Neuronal stem cell (in vitro differentiated cells): Measurements from ENCODE around the gene GADL1.

Experiments used
- DNase-seq: peaks from one replicate; pipeline ENCODE4 v3.0.0-alpha.2; 2013; ENCODE audit warnings: low spot score
- H2AFZ ChIP-seq: one replicate; pipeline ENCODE4 v1.6.1; 2013; ENCODE audit warnings: mild to moderate bottlenecking, low read length, inconsistent platforms
- H2AK5ac ChIP-seq: 2 replicates; pipeline ENCODE4 v1.6.1; 2013; ENCODE audit warnings: low read depth, mild to moderate bottlenecking, inconsistent platforms, low read length, moderate library complexity, mixed read lengths
- H2BK120ac ChIP-seq: 2 replicates; pipeline ENCODE4 v1.6.1; 2013; ENCODE audit warnings: low read depth, mild to moderate bottlenecking, inconsistent platforms, low read length, moderate library complexity, mixed read lengths
- H2BK12ac ChIP-seq: one replicate; pipeline ENCODE4 v1.6.1; 2013; ENCODE audit warnings: low read length, inconsistent platforms
- H2BK15ac ChIP-seq: 2 replicates; pipeline ENCODE4 v1.6.1; 2013; ENCODE audit warnings: mild to moderate bottlenecking, low read length, inconsistent platforms, mixed read lengths
- H2BK5ac ChIP-seq: one replicate; pipeline ENCODE4 v1.6.1; 2013; ENCODE audit warnings: inconsistent platforms, mild to moderate bottlenecking, low read length, moderate library complexity
- H3K14ac ChIP-seq: one replicate; pipeline ENCODE4 v1.6.1; 2013; ENCODE audit warnings: low read length, inconsistent platforms
- H3K18ac ChIP-seq: 2 replicates; pipeline ENCODE4 v1.6.1; 2013; ENCODE audit warnings: low read length, inconsistent platforms
- H3K23ac ChIP-seq: 2 replicates; pipeline ENCODE4 v1.6.1; 2013; ENCODE audit warnings: low read depth, mild to moderate bottlenecking, mixed read lengths, low read length, inconsistent platforms; ENCODE audit not compliant: poor library complexity
- H3K27ac ChIP-seq: replicated peaks from 3 replicates; pipeline ENCODE4 v1.5.1; 2013; ENCODE audit warnings: low read length, inconsistent platforms
- H3K27me3 ChIP-seq, 3 experiments: 2 replicates each; pipeline ENCODE4 v1.6.1; 2013; ENCODE audit warnings: low read length in 3 of 3, mild to moderate bottlenecking in 2 of 3, inconsistent platforms in 1 of 3, low read depth in 1 of 3, mixed read lengths in 1 of 3, moderate library complexity in 1 of 3; ENCODE audit not compliant: control insufficient read depth in 3 of 3, insufficient read depth in 3 of 3
- H3K36me3 ChIP-seq, 2 donors: replicated peaks in 1 of 2; 2 replicates each; pipeline ENCODE4 v1.6.1; 2013; ENCODE audit warnings: low read length in 2 of 2; ENCODE audit not compliant: control insufficient read depth in 2 of 2, insufficient read depth in 2 of 2
- H3K4ac ChIP-seq: 2 replicates; pipeline ENCODE4 v1.6.1; 2013; ENCODE audit warnings: inconsistent platforms, mild to moderate bottlenecking, low read length, moderate library complexity
- H3K4me1 ChIP-seq, 2 donors: 1 replicate in 1 of 2; 2 replicates in 1 of 2; pipeline ENCODE4 v1.6.1; 2013; ENCODE audit warnings: low read length in 2 of 2, low read depth in 1 of 2; ENCODE audit not compliant: control insufficient read depth in 2 of 2, insufficient read depth in 1 of 2
- H3K4me2 ChIP-seq: one replicate; pipeline ENCODE4 v1.6.1; 2013; ENCODE audit warnings: mild to moderate bottlenecking, low read length, inconsistent platforms; ENCODE audit not compliant: insufficient read depth, poor library complexity, severe bottlenecking
- H3K4me3 ChIP-seq, 2 donors: 2 replicates each; pipeline ENCODE4 v1.5.1; 2013; ENCODE audit warnings: low read length in 2 of 2, mild to moderate bottlenecking in 2 of 2, inconsistent platforms in 1 of 2, moderate library complexity in 1 of 2
- H3K79me1 ChIP-seq: one replicate; pipeline ENCODE4 v1.6.1; 2013; ENCODE audit warnings: low read depth, mild to moderate bottlenecking, inconsistent platforms, low read length, moderate library complexity
- H3K9ac ChIP-seq: one replicate; pipeline ENCODE4 v1.6.1; 2013; ENCODE audit warnings: mild to moderate bottlenecking, low read depth, low read length, inconsistent platforms; ENCODE audit not compliant: poor library complexity
- H3K9me3 ChIP-seq, 2 donors: replicated peaks in 1 of 2; 2 replicates each; pipeline versions ENCODE3 to v1.6.1; 2013; ENCODE audit warnings: low read length in 2 of 2, mild to moderate bottlenecking in 2 of 2, inconsistent platforms in 1 of 2, low read depth in 1 of 2, mixed read lengths in 1 of 2, moderate library complexity in 1 of 2; ENCODE audit not compliant: control insufficient read depth in 2 of 2, insufficient read depth in 1 of 2
- H4K8ac ChIP-seq: one replicate; pipeline ENCODE4 v1.6.1; 2013; ENCODE audit warnings: low read depth, mild to moderate bottlenecking, inconsistent platforms, low read length, moderate library complexity
- H4K91ac ChIP-seq: one replicate; pipeline ENCODE4 v1.6.1; 2013; ENCODE audit warnings: low read length, low read depth, mild to moderate bottlenecking, inconsistent platforms; ENCODE audit not compliant: poor library complexity
- WGBS, 2 donors: extraction: QIAGEN DNeasy Blood & Tissue Kit; methylation state at CpG; one replicate each; pipeline ENCODE4 v1.1.7; 2013; ENCODE audit warnings: missing lambda C conversion rate in 2 of 2, mixed read lengths in 1 of 2; ENCODE audit not compliant: insufficient read length in 2 of 2, insufficient replicate concordance in 1 of 2; ENCODE audit errors: extremely low coverage in 2 of 2; 5-methylcytosine and 5-hydroxymethylcytosine counted together

The GADL1 gene

GRCh38 chr3:30691249-30691880, 203.1 kb downstream of the GADL1 start:
- H3K18ac ChIP-seq = no peak overlapping the region
- peaks cover 0 to 5% of the 10 kb centered on the region in 2 donors for H3K9me3 ChIP-seq
- H2BK120ac ChIP-seq = no peak overlapping the region
- no peaks in the 10 kb centered on the region for H3K79me1 ChIP-seq
- no peak overlapping the region for H4K8ac ChIP-seq
- H4K91ac ChIP-seq = no peak overlapping the region
- H2BK5ac ChIP-seq = no peak overlapping the region
- no peaks in the 10 kb centered on the region for H3K27me3 ChIP-seq
- H2BK12ac ChIP-seq = no peak overlapping the region
- H3K27ac ChIP-seq = no peak overlapping the region
- H3K4ac ChIP-seq = no peak overlapping the region
- no peak overlapping the region for H2AFZ ChIP-seq
- H3K23ac ChIP-seq = no peak overlapping the region
- H2AK5ac ChIP-seq = peak overlapping the region; percentile 65
- H3K4me3 ChIP-seq = no peak overlapping the region
- peaks cover 0 to 2% of the 10 kb centered on the region in 2 donors for H3K4me1 ChIP-seq
- WGBS, 2 donors = no CpG with 5 or more reads among the region's 10 CpGs
- no peak overlapping the region for H3K14ac ChIP-seq
- no peak overlapping the region for H3K4me2 ChIP-seq
- H3K9ac ChIP-seq = peak overlapping the region; percentile 17
- H3K36me3 ChIP-seq = peaks cover 0 to 96% of the 10 kb centered on the region in 2 donors
- no peak overlapping the region for H2BK15ac ChIP-seq
- no peak for DNase-seq

- Histone ChIP-seq H2BK120ac (no peak overlapping the region), H3K36me3 (peaks cover 0 to 93% of the 10 kb centered on the region in 2 donors), H3K4me3 (no peak overlapping the region), H3K4me2 (no peak overlapping the region), H3K23ac (no peak overlapping the region), H3K27me3 (no peaks in the 10 kb centered on the region), H3K9me3 (peaks cover 0 to 5% of the 10 kb centered on the region in 2 donors), H3K9ac (no peak overlapping the region), H2AFZ (no peak overlapping the region), H3K4me1 (peaks cover 0 to 2% of the 10 kb centered on the region in 2 donors), H2BK12ac (no peak overlapping the region), H3K4ac (no peak overlapping the region), H3K27ac (no peak overlapping the region), H3K18ac (no peak overlapping the region), H3K14ac (no peak overlapping the region), H3K79me1 (no peaks in the 10 kb centered on the region), H2AK5ac (no peak overlapping the region), H2BK5ac (no peak overlapping the region), H2BK15ac (no peak overlapping the region), H4K8ac (no peak overlapping the region), H4K91ac (no peak overlapping the region)
- WGBS, 2 donors = no CpG with 5 or more reads among the region's 2 CpGs
- DNase-seq = no peak
Measured at GRCh38 chr3:30690199-30690598, 204.3 kb downstream of the GADL1 start.

GRCh38 chr3:30688776-30689641, 205.5 kb downstream of the GADL1 start:
- Histone ChIP-seq H3K27me3 (no peaks in the 10 kb centered on the region), H3K9me3 (peaks cover 0 to 8% of the 10 kb centered on the region in 2 donors), H3K9ac (no peak overlapping the region), H2AK5ac (no peak overlapping the region), H3K4me3 (no peak overlapping the region), H3K4ac (no peak overlapping the region), H4K8ac (no peak overlapping the region), H4K91ac (no peak overlapping the region), H3K14ac (no peak overlapping the region), H3K79me1 (no peaks in the 10 kb centered on the region), H2BK15ac (no peak overlapping the region), H2AFZ (no peak overlapping the region), H2BK120ac (no peak overlapping the region), H3K36me3 (peaks cover 0 to 92% of the 10 kb centered on the region in 2 donors), H2BK5ac (no peak overlapping the region), H3K23ac (no peak overlapping the region), H3K4me1 (peaks cover 0 to 2% of the 10 kb centered on the region in 2 donors), H2BK12ac (no peak overlapping the region), H3K27ac (no peak overlapping the region), H3K4me2 (no peak overlapping the region), H3K18ac (no peak overlapping the region)
- DNase-seq = no peak
- WGBS, 2 donors = no CpG with 5 or more reads among the region's 10 CpGs

GRCh38 chr3:30687930-30688570, 206.4 kb downstream of the GADL1 start:
- peaks cover 0 to 8% of the 10 kb centered on the region in 2 donors for H3K9me3 ChIP-seq
- no peak overlapping the region for H2BK12ac ChIP-seq
- no peaks in the 10 kb centered on the region for H3K27me3 ChIP-seq
- no CpG with 5 or more reads among the region's 8 CpGs for WGBS, 2 donors
- H2BK5ac ChIP-seq = no peak overlapping the region
- H4K8ac ChIP-seq = no peak overlapping the region
- DNase-seq = no peak
- H3K4me3 ChIP-seq = no peak overlapping the region
- no peak overlapping the region for H3K18ac ChIP-seq
- H3K4me1 ChIP-seq = peaks cover 0 to 2% of the 10 kb centered on the region in 2 donors
- H3K4me2 ChIP-seq = no peak overlapping the region
- no peak overlapping the region for H3K4ac ChIP-seq
- no peak overlapping the region for H2AK5ac ChIP-seq
- no peak overlapping the region for H3K9ac ChIP-seq
- no peak overlapping the region for H3K27ac ChIP-seq
- no peak overlapping the region for H2BK15ac ChIP-seq
- no peaks in the 10 kb centered on the region for H3K79me1 ChIP-seq
- no peak overlapping the region for H2AFZ ChIP-seq
- no peak overlapping the region for H2BK120ac ChIP-seq
- H3K23ac ChIP-seq = no peak overlapping the region
- peaks cover 0 to 94% of the 10 kb centered on the region in 2 donors for H3K36me3 ChIP-seq
- no peak overlapping the region for H3K14ac ChIP-seq
- no peak overlapping the region for H4K91ac ChIP-seq
